ENCODE measurements around the gene KMT2C. TPM values are rescaled to one million over a fixed set of nuclear protein-coding genes. Genes with fewer than 3 reads are reported as not detected.
"Not testable (repeated sequence)": the region's sequence is repeated elsewhere in the genome, so short reads cannot be mapped to it uniquely, and the experiment has no call there.

The KMT2C gene
- total and polyA plus RNA-seq, 8 donors: 10.1 to 64.1 (median 53.3) TPM

DNA sequence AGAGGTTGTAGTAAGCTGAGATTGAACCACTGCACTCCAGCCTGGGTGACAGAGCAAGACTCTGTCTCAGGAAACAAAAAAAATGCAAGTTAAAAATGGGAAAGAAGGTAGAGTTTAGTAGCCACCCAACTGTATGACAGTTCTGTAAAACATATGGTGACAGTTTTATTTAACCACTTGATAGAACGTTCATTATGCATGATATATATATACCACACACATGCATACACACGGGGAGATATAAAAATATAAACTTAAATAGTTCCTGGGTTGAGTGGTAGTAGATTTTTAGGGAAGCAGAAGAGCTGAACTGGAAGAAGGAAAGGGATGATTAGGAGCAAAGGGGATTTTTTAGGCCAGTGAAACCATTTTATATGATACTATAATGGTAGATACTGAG is 120.0 kb downstream of the KMT2C start:
- intact Hi-C loops (cut with DNase I): no loop called here
- Histone ChIP-seq H3K9me3 (no peaks in the 10 kb centered on the region), H3K27ac (no peak overlapping the region), H3K4me3 (no peak overlapping the region), H3K4me1 (peaks cover 33 to 41% (median 40%) of the 10 kb centered on the region in 3 donors), H3K27me3 (no peaks in the 10 kb centered on the region), H3K36me3 (no peaks in the 10 kb centered on the region)
- FAIRE-seq: no peak
- TF ChIP-seq CTCF (IDR thresholded peaks at IDR 0.05): no peak
- no peak for DNase-seq
- 73 to 87% methylated on average over 2 of the region's 2 CpGs for WGBS, 2 donors
- no peak for ATAC-seq

GRCh38 chr7:152313831-152314604 is 121.8 kb downstream of the KMT2C start:
- H3K9me3 ChIP-seq: no peaks in the 10 kb centered on the region
- no peak for TF ChIP-seq CTCF (IDR thresholded peaks at IDR 0.05)
- peak; percentile 96 for FAIRE-seq
- peaks cover 0 to 5% (median 3%) of the 10 kb centered on the region in 3 donors for H3K36me3 ChIP-seq
- peaks cover 33 to 41% (median 40%) of the 10 kb centered on the region in 3 donors for H3K4me1 ChIP-seq
- 37 to 40% methylated on average over 1 of the region's 1 CpG for WGBS, 2 donors
- peak; percentile 78 to 91 (median 86) for ATAC-seq
- intact Hi-C loops (cut with DNase I): no loop called here
- peak overlapping the region in 2 of 4 donors; percentile 59 to 63 for H3K27ac ChIP-seq
- peak in 3 of 6 donors; percentile 35 to 45 (median 43) for DNase-seq
- H3K27me3 ChIP-seq: no peaks in the 10 kb centered on the region
- peak overlapping the region in 1 of 4 donors; percentile 2 for H3K4me3 ChIP-seq

DNA sequence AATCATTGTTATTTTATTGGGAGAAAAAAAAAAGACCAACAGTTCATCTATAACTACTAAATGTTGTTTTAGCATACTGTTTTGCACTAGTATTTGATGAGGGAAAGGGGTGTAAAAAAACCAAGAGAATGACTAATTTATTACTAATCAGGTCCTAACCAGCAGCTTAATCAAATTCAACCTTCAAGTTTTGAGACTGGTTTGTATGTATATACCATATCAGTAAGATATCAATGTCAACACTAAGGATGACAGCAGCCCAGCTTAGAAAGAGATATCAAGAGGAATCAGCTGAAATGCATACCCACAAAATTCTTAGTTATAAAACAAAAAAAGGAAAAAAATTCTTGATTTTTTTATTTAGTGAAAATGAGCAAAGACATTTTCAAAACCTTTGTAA is 122.6 kb downstream of the KMT2C start:
- Histone ChIP-seq H3K36me3 (peaks cover 0 to 5% (median 3%) of the 10 kb centered on the region in 3 donors), H3K4me1 (peaks cover 33 to 41% (median 40%) of the 10 kb centered on the region in 3 donors), H3K9me3 (no peaks in the 10 kb centered on the region), H3K4me3 (no peak overlapping the region), H3K27me3 (no peaks in the 10 kb centered on the region), H3K27ac (peak overlapping the region in 2 of 4 donors; percentile 59 to 63)
- FAIRE-seq (peak; percentile 66), ATAC-seq (peak in 1 of 4 donors; percentile 11), DNase-seq (no peak)
- no peak for TF ChIP-seq CTCF (IDR thresholded peaks at IDR 0.05)
- intact Hi-C loops (cut with DNase I): no loop called here

DNA sequence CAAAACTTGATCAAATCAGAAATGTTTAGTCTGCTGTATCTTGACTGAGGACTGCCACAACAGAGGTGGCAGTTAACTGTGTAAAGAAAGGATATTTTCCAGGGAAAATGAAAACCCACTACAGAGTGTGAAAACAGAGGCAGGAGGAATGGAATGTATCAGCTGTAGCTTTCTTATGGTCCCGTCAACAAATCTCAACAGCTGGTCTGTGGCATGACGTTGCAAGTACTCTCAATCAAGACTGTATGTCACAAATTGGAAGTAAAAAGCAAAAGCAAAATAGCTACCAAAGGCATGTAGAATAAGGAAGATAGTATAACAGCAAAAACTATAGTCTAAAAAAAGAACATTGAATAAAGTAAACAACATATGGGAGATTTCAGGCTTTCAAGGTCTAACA is 123.5 kb downstream of the KMT2C start:
- intact Hi-C loops (cut with DNase I): no loop called here
- Histone ChIP-seq H3K4me3 (no peak overlapping the region), H3K27ac (peak overlapping the region in 1 of 4 donors; percentile 19), H3K27me3 (no peaks in the 10 kb centered on the region), H3K9me3 (no peaks in the 10 kb centered on the region), H3K36me3 (peaks cover 0 to 5% (median 3%) of the 10 kb centered on the region in 3 donors), H3K4me1 (peaks cover 33 to 41% (median 40%) of the 10 kb centered on the region in 3 donors)
- DNase-seq (no peak), FAIRE-seq (no peak), ATAC-seq (peak in 3 of 4 donors; percentile 13 to 57 (median 44))
- TF ChIP-seq CTCF (IDR thresholded peaks at IDR 0.05): no peak
- 7 to 23% methylated on average over 2 of the region's 2 CpGs for WGBS, 2 donors

DNA sequence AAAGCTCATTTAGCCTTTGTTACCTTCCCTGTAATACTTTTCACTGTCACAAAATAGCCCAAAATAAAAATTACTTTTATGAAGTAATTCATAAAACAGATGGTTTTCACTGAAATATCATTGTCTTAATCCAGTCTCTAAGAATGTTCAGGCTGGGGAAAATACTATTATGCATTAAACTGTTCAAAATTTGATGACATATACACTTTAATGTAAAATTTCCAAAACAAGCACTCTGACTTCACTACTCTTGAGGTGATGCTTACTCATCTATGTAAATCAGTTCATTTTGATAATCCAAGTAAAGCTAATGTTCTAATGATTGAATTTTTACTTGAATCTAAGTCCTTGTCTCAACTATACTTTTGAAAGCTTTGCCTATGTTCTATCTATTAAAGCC is 127.9 kb downstream of the KMT2C start:
- no peak for DNase-seq
- Histone ChIP-seq H3K27ac (no peak overlapping the region), H3K27me3 (no peaks in the 10 kb centered on the region), H3K9me3 (no peaks in the 10 kb centered on the region), H3K36me3 (peaks cover 0 to 5% (median 3%) of the 10 kb centered on the region in 3 donors), H3K4me1 (peaks cover 11 to 17% (median 14%) of the 10 kb centered on the region in 3 donors), H3K4me3 (no peak overlapping the region)
- FAIRE-seq: no peak
- intact Hi-C loops (cut with DNase I): no loop called here
- no peak for ATAC-seq
- no peak for TF ChIP-seq CTCF (IDR thresholded peaks at IDR 0.05)

DNA sequence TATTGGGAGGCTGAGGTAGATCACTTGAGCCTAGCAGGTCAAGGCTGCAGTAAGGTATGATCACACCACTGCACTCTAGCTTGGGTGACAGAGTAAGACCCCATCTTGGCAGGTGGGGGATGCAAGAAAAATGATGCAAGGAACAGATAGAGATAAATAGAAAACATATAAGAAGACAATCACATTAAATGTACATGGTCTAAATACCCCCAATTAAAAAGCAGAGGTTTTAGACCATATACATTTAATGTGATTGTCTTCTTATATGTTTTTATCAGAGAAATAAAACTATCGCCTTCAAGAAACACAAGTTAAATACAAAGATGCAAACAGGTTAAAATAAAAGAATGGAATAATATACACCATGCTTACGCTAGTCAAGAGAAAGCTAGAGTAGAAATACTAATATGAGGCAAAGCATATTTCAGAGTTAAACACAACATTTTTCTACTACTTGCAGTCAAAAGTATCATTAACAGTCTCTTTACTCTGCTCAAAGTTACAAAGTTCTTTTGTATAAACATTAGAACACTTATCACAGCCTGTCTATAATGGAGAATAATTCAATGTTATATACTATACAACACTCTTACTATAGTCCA is 136.2 kb downstream of the KMT2C start:
- H3K27ac ChIP-seq; ATAC-seq; H3K36me3 ChIP-seq; H3K4me1 ChIP-seq; DNase-seq; H3K9me3 ChIP-seq; H3K4me3 ChIP-seq; H3K27me3 ChIP-seq; intact Hi-C loops (cut with DNase I): not testable (repeated sequence)
- FAIRE-seq: peak; percentile 61
- 100% methylated on average over 2 of the region's 2 CpGs for WGBS, 2 donors

Measured in pancreas (tissue), 10 donors.